Hematopoietic multipotent progenitor cell treated with erythropoietin and hydrocortisone succinate and interleukin-3 and kit ligand, for 4 days (in vitro differentiated cells): ENCODE data around the gene C1orf210.
A peak's percentile ranks its signal among the peaks of the same experiment; 100 is the strongest.

ENCODE experiments used
- DNase-seq: peaks from one replicate; pipeline ENCODE4 v3.0.0-alpha.2; 2015

Gene C1orf210

GRCh38 chr1:43311521-43311920, 26.1 kb upstream of the C1orf210 start:
- no peak for DNase-seq

GRCh38 chr1:43309405-43310025, 24.1 kb upstream of the C1orf210 start:
- no peak for DNase-seq

GRCh38 chr1:43308635-43309404, 23.4 kb upstream of the C1orf210 start:
- DNase-seq = no peak

- no peak for DNase-seq
These were observed 22.2 kb upstream of the C1orf210 start for GRCh38 chr1:43307458-43308158.

- DNase-seq = no peak
These were observed 21.5 kb upstream of the C1orf210 start for GRCh38 chr1:43306688-43307457.

GRCh38 chr1:43305926-43306687, 20.7 kb upstream of the C1orf210 start:
- DNase-seq = no peak

GRCh38 chr1:43305461-43305860, 20.1 kb upstream of the C1orf210 start:
- no peak for DNase-seq

GRCh38 chr1:43304771-43305300, 19.5 kb upstream of the C1orf210 start:
- no peak for DNase-seq

GRCh38 chr1:43304314-43304681, 18.9 kb upstream of the C1orf210 start:
- DNase-seq = no peak

- no peak for DNase-seq
These were observed 18.3 kb upstream of the C1orf210 start for GRCh38 chr1:43303471-43304313.

- no peak for DNase-seq
These were observed 17.5 kb upstream of the C1orf210 start for GRCh38 chr1:43302721-43303470.

- no peak for DNase-seq
These were observed 16.8 kb upstream of the C1orf210 start for GRCh38 chr1:43302201-43302600.

GRCh38 chr1:43300378-43301094, 15.2 kb upstream of the C1orf210 start, which contains the start of gene TIE1:
TIE1 (plus strand) TSS chr1:43300982; CDS start chr1:43301072, 90 bp downstream.
- peak; percentile 27 for DNase-seq

- DNase-seq = no peak
These were observed 13.7 kb upstream of the C1orf210 start for GRCh38 chr1:43299101-43299500.

- DNase-seq = no peak
These were observed 12.7 kb upstream of the C1orf210 start for GRCh38 chr1:43298055-43298454.

- no peak for DNase-seq
These were observed 10.8 kb upstream of the C1orf210 start for GRCh38 chr1:43296207-43296606.

- DNase-seq = no peak
These were observed 9.4 kb upstream of the C1orf210 start for GRCh38 chr1:43294761-43295160.

- DNase-seq = no peak
These were observed 8.7 kb upstream of the C1orf210 start for GRCh38 chr1:43293896-43294760.

GRCh38 chr1:43293176-43293575, 7.8 kb upstream of the C1orf210 start:
- no peak for DNase-seq
